ENCODE data around the gene DLGAP4.

Gene DLGAP4

GRCh38 chr20:36541768-36542488 lies 235.8 kb downstream of the DLGAP4 start:
- POLR2A ChIA-PET: no interaction called here
- TF ChIP-seq ELF4 (IDR thresholded peaks at IDR 0.05) (no peak), CTBP1 (IDR thresholded peaks at IDR 0.05; ENCODE audit: borderline replicate concordance) (no peak), NFRKB (IDR thresholded peaks at IDR 0.05) (no peak), LEF1 (IDR thresholded peaks at IDR 0.05; ENCODE audit: borderline replicate concordance) (no peak), ARNT (IDR thresholded peaks at IDR 0.05) (no peak), FOXK2 (IDR thresholded peaks at IDR 0.05) (no peak), SP1 (IDR thresholded peaks at IDR 0.05) (no peak), FOXM1 (IDR thresholded peaks at IDR 0.05; ENCODE audit: borderline replicate concordance) (no peak), PKNOX1 (IDR thresholded peaks at IDR 0.05) (no peak), L3MBTL2 (conservative IDR thresholded peaks at IDR 0.05) (no peak)
- CTCF ChIA-PET: interaction anchor here (0.6 kb wide), 1 partner anchor 445 kb away, joined by 4 read pairs; no protein-coding TSS in a partner anchor
- DNase-seq (ENCODE audit: extremely low spot score): peak; percentile 51

GRCh38 chr20:36542516-36543183 lies 236.5 kb downstream of the DLGAP4 start:
- ChIA-PET POLR2A (no interaction called here), CTCF (no interaction called here)
- TF ChIP-seq NFRKB (IDR thresholded peaks at IDR 0.05) (no peak), SP1 (IDR thresholded peaks at IDR 0.05) (no peak), FOXM1 (IDR thresholded peaks at IDR 0.05; ENCODE audit: borderline replicate concordance) (no peak), SUZ12 (IDR thresholded peaks at IDR 0.05) (no peak), ELF4 (IDR thresholded peaks at IDR 0.05) (no peak), BHLHE40 (IDR thresholded peaks at IDR 0.05; ENCODE audit: borderline replicate concordance) (no peak), L3MBTL2 (conservative IDR thresholded peaks at IDR 0.05) (no peak), ZNF384 (IDR thresholded peaks at IDR 0.05) (no peak), FOXK2 (IDR thresholded peaks at IDR 0.05) (no peak), ARNT (IDR thresholded peaks at IDR 0.05) (no peak), CTBP1 (IDR thresholded peaks at IDR 0.05; ENCODE audit: borderline replicate concordance) (no peak), FOXA1 (IDR thresholded peaks at IDR 0.05) (no peak), LEF1 (IDR thresholded peaks at IDR 0.05; ENCODE audit: borderline replicate concordance) (no peak), HDGF (IDR thresholded peaks at IDR 0.05; ENCODE audit: borderline replicate concordance) (no peak), PKNOX1 (IDR thresholded peaks at IDR 0.05) (no peak), TARDBP (IDR thresholded peaks at IDR 0.05) (no peak)
- DNase-seq (ENCODE audit: extremely low spot score): no peak

- TF ChIP-seq ELF4 (IDR thresholded peaks at IDR 0.05): no peak
- TF ChIP-seq FOXA1 (IDR thresholded peaks at IDR 0.05): no peak
- TF ChIP-seq FOXM1 (IDR thresholded peaks at IDR 0.05; ENCODE audit: borderline replicate concordance): no peak
- no peak for TF ChIP-seq CTBP1 (IDR thresholded peaks at IDR 0.05; ENCODE audit: borderline replicate concordance)
- no peak for TF ChIP-seq TARDBP (IDR thresholded peaks at IDR 0.05)
- TF ChIP-seq FOXK2 (IDR thresholded peaks at IDR 0.05): no peak
- no peak for TF ChIP-seq PKNOX1 (IDR thresholded peaks at IDR 0.05)
- no peak for TF ChIP-seq HDGF (IDR thresholded peaks at IDR 0.05; ENCODE audit: borderline replicate concordance)
- TF ChIP-seq NFRKB (IDR thresholded peaks at IDR 0.05): no peak
- no peak for TF ChIP-seq ZNF384 (IDR thresholded peaks at IDR 0.05)
- no peak for TF ChIP-seq ARNT (IDR thresholded peaks at IDR 0.05)
- no peak for TF ChIP-seq SUZ12 (IDR thresholded peaks at IDR 0.05)
- no peak for DNase-seq (ENCODE audit: extremely low spot score)
- CTCF ChIA-PET: no interaction called here
- POLR2A ChIA-PET: no interaction called here
These were observed 237.3 kb downstream of the DLGAP4 start for GRCh38 chr20:36543184-36544133.

GRCh38 chr20:36544134-36545018 lies 238.2 kb downstream of the DLGAP4 start:
- DNase-seq (ENCODE audit: extremely low spot score): no peak
- POLR2A ChIA-PET: no interaction called here
- CTCF ChIA-PET: no interaction called here
- TF ChIP-seq SP1 (IDR thresholded peaks at IDR 0.05) (no peak), NFRKB (IDR thresholded peaks at IDR 0.05) (no peak), FOXM1 (IDR thresholded peaks at IDR 0.05; ENCODE audit: borderline replicate concordance) (no peak), FOXK2 (IDR thresholded peaks at IDR 0.05) (no peak), ZNF384 (IDR thresholded peaks at IDR 0.05) (no peak), SUZ12 (IDR thresholded peaks at IDR 0.05) (no peak), FOXA1 (IDR thresholded peaks at IDR 0.05) (no peak), L3MBTL2 (conservative IDR thresholded peaks at IDR 0.05) (no peak), BHLHE40 (IDR thresholded peaks at IDR 0.05; ENCODE audit: borderline replicate concordance) (no peak), HDGF (IDR thresholded peaks at IDR 0.05; ENCODE audit: borderline replicate concordance) (no peak), CTBP1 (IDR thresholded peaks at IDR 0.05; ENCODE audit: borderline replicate concordance) (no peak), ELF4 (IDR thresholded peaks at IDR 0.05) (no peak)
